ENCODE measurements around the gene BTBD9. TPM values are rescaled to one million over a fixed set of nuclear protein-coding genes. Genes with fewer than 3 reads are reported as not detected.

BTBD9 gene
- total RNA-seq, 2 experiments from 2014 or later: 6.2 to 6.4 TPM

DNA sequence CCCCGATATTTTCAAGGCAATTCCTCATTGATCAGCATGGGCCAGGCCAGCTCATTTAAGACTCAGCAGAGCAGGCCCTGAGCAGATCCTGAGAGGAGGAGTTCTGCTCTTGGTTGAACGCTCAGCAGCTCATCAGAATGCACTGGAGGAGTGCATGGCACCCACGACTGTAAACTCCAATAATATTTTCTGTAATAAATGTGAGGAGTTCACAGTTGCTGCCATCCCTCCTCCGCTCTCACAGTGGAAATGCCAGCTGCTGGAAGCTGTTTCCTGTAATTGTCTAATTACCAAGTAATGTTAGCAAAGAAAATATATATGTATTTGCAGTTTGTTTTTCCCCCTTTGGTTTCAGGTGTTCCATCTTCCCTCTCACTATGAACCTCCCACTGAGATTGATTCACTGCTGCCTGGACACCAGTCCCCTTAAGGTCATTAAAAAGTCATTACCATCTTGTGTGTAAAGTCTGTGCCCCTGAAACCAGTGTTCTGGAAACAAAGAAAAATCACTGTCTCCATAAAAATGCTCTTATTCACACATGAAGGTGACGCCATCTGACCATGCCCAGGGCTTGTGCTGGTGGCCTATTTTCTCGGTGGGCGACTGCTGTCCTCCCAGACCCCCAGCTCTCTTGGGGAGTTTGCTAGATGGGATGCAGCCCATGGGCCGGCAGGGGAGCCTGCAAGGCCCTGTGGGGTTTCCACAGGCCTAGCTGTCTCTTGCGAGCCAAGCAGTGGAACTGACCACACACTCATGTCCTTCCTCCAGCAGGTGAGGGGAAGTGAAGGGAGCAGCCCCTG lies 446.0 kb downstream of the BTBD9 start:
- ChIA-PET POLR2A (no interaction called here), CTCF (interaction anchor here (1.0 kb wide), 1 partner anchor 300 kb away, joined by 3 read pairs; no protein-coding TSS in a partner anchor)
- ATAC-seq: no peak
- no peaks in the 10 kb centered on the region for H3K9me3 Mint-ChIP-seq
- no peak for DNase-seq
- TF ChIP-seq CTCF (IDR thresholded peaks at IDR 0.05): no peak
- H3K4me1 Mint-ChIP-seq (ENCODE audit: low read depth): no peaks in the 10 kb centered on the region
- intact Hi-C loops (cut with micrococcal nuclease): no loop called here
- H3K27me3 Mint-ChIP-seq: no peaks in the 10 kb centered on the region
- H3K27ac Mint-ChIP-seq: no peak overlapping the region
- H3K4me3 Mint-ChIP-seq: no peak overlapping the region
- H3K36me3 Mint-ChIP-seq (ENCODE audit: low read depth): no peaks in the 10 kb centered on the region

DNA sequence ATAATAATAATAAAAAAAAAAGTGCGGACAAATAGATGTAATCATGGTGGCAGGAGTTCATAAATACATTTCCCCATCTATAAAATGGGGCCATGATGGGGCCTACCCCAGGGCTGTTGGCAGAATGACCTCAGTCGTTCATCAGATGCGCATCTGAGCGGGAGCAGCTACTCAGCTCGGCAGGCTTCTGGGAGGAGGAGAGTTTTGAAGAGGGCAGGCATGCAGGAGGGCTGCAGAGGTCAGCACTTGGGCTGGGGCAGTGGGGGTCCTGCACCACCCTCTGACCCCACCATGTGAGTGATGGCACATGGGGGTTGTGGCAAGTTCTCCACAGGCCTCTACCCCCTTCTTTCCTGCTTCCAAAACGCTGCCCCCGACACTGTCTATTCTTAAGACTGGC lies 446.7 kb downstream of the BTBD9 start:
- ChIA-PET POLR2A (no interaction called here), CTCF (no interaction called here)
- Mint-ChIP-seq H3K27ac (no peak overlapping the region), H3K4me1 (ENCODE audit: low read depth) (no peaks in the 10 kb centered on the region), H3K27me3 (no peaks in the 10 kb centered on the region), H3K36me3 (ENCODE audit: low read depth) (no peaks in the 10 kb centered on the region), H3K4me3 (no peak overlapping the region), H3K9me3 (no peaks in the 10 kb centered on the region)
- no peak for ATAC-seq
- intact Hi-C loops (cut with micrococcal nuclease): no loop called here
- TF ChIP-seq CTCF (IDR thresholded peaks at IDR 0.05): no peak
- no peak for DNase-seq

- ChIA-PET CTCF (no interaction called here), POLR2A (no interaction called here)
- no peak for ATAC-seq
- Mint-ChIP-seq H3K4me3 (no peak overlapping the region), H3K27ac (no peak overlapping the region), H3K27me3 (no peaks in the 10 kb centered on the region), H3K4me1 (ENCODE audit: low read depth) (no peaks in the 10 kb centered on the region), H3K9me3 (no peaks in the 10 kb centered on the region), H3K36me3 (ENCODE audit: low read depth) (no peaks in the 10 kb centered on the region)
- intact Hi-C loops (cut with micrococcal nuclease): no loop called here
- TF ChIP-seq CTCF (IDR thresholded peaks at IDR 0.05): no peak
- DNase-seq: no peak
Measured at GRCh38 chr6:38192487-38192886, 447.2 kb downstream of the BTBD9 start.

DNA sequence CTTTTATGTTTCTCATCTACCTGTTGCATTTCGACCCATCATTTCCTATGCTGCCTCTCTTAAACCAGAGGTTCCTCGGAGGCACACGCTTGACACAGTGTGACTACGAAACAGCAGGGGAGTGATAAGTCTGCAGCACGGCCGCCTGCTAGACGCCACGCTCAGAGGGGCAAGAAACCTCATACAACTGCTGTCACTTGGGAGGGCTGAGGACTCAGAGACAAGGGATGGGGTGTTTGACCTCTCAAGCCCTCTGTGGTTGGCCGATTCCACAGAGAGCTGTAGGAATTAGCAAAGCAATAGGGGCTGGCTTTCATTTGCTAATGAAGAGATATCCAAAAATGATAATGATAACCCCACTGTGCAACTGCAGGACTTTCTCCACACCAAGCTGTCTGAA lies 447.7 kb downstream of the BTBD9 start:
- POLR2A ChIA-PET: no interaction called here
- Mint-ChIP-seq H3K4me3 (no peak overlapping the region), H3K27me3 (no peaks in the 10 kb centered on the region), H3K36me3 (ENCODE audit: low read depth) (no peaks in the 10 kb centered on the region), H3K27ac (no peak overlapping the region), H3K4me1 (ENCODE audit: low read depth) (no peaks in the 10 kb centered on the region), H3K9me3 (no peaks in the 10 kb centered on the region)
- no peak for DNase-seq
- intact Hi-C loops (cut with micrococcal nuclease): no loop called here
- CTCF ChIA-PET: no interaction called here
- no peak for ATAC-seq
- no peak for TF ChIP-seq CTCF (IDR thresholded peaks at IDR 0.05)

DNA sequence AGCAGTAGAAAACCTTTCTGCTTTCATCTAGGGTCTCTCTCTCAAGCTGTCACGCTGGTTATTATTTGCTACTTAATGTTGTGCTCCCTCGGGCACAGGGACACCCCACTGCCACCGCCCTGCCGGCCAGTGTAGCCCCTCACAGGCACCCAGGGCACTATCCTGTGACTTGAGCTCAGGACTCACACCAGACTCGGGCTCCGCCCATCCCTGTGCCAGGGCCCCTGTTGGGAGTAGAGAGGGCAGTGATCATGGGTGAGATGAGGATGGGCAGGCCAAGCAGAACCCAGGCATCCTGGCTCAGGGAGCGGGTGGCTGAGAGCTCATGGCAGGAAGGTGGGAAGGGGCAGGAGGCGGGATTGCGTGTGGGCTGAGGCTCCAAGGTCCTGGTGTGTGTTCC lies 448.3 kb downstream of the BTBD9 start:
- no peak for TF ChIP-seq CTCF (IDR thresholded peaks at IDR 0.05)
- H3K36me3 Mint-ChIP-seq (ENCODE audit: low read depth): no peaks in the 10 kb centered on the region
- POLR2A ChIA-PET: no interaction called here

More for the DNA sequence above, 448.3 kb downstream of the BTBD9 start:
- ATAC-seq (no peak), DNase-seq (no peak)
- Mint-ChIP-seq H3K4me3 (no peak overlapping the region), H3K27me3 (no peaks in the 10 kb centered on the region), H3K4me1 (ENCODE audit: low read depth) (no peaks in the 10 kb centered on the region), H3K27ac (no peak overlapping the region), H3K9me3 (no peaks in the 10 kb centered on the region)
- intact Hi-C loops (cut with micrococcal nuclease): no loop called here
- CTCF ChIA-PET: no interaction called here
